ENCODE measurements around the gene ADAT3.

The ADAT3 gene

GRCh38 chr19:1941146-1942077 is 36.2 kb downstream of the ADAT3 start, which contains the start of gene CSNK1G2:
CSNK1G2 (plus strand) TSS chr19:1941172; CDS start chr19:1969773, 28,601 bp downstream.
- ChIA-PET CTCF (interaction anchor here (0.9 kb wide), 1 partner anchor 11 kb away, joined by 3 read pairs; no protein-coding TSS in a partner anchor), POLR2A (interaction anchor here (0.6 to 0.7 kb wide), 5 partner anchors 44 to 375 kb away, joined by 3 to 7 read pairs (median 4); no protein-coding TSS in a partner anchor)
- Histone ChIP-seq H3K36me3 (ENCODE audit: control insufficient read depth in 2 of 2, insufficient read depth in 1 of 2, low read length in 2 of 2) (no peaks in the 10 kb centered on the region; a peak in 1 of 3 replicates), H3K27ac (ENCODE audit: extremely low read depth, low read depth, low read length) (peak within 1 kb of the TSS; percentile 90), H3K9me3 (ENCODE audit: control insufficient read depth, insufficient read depth, low read depth, low read length) (no peaks in the 10 kb centered on the region), H3K4me1 (ENCODE audit: control insufficient read depth, insufficient read depth, low read length) (peaks cover 3% of the 10 kb centered on the region), H3K4me3 (ENCODE audit: low read depth, low read length) (peak within 1 kb of the TSS; percentile 91)
- TF ChIP-seq GLIS1 (tag by site-specific recombination; IDR thresholded peaks at IDR 0.05): peak; percentile 66
- no peak for TF ChIP-seq TCF7L2 (IDR thresholded peaks at IDR 0.05; ENCODE audit: borderline replicate concordance, low read depth, low read length)
- TF ChIP-seq ZNF549 (tag by site-specific recombination; IDR thresholded peaks at IDR 0.05): no peak
- TF ChIP-seq ZNF555 (tag by site-specific recombination; conservative IDR thresholded peaks at IDR 0.05): no peak
- TF ChIP-seq ZSCAN16 (tag by site-specific recombination; IDR thresholded peaks at IDR 0.05): no peak
- TF ChIP-seq PRDM10 (tag by site-specific recombination; IDR thresholded peaks at IDR 0.05): peak; percentile 86
- TF ChIP-seq ZSCAN5A (tag by site-specific recombination; IDR thresholded peaks at IDR 0.05): no peak
- no peak for TF ChIP-seq MEIS1 (CRISPR knock-in tag; IDR thresholded peaks at IDR 0.05; ENCODE audit: borderline replicate concordance)
- 0 out of 2 replicates have a peak, but pooled peaks have one; percentile 18 for TF ChIP-seq ZNF391 (tag by site-specific recombination; IDR thresholded peaks at IDR 0.05; ENCODE audit: borderline replicate concordance, low read depth)
- TF ChIP-seq ZNF626 (tag by site-specific recombination; IDR thresholded peaks at IDR 0.05): no peak
- TF ChIP-seq ZFP37 (tag by site-specific recombination; IDR thresholded peaks at IDR 0.05): no peak
- TF ChIP-seq ZFP3 (tag by site-specific recombination; IDR thresholded peaks at IDR 0.05; ENCODE audit: low read depth): no peak
- TF ChIP-seq ZNF664 (tag by site-specific recombination; IDR thresholded peaks at IDR 0.05): no peak
- TF ChIP-seq ZFP41 (tag by site-specific recombination; IDR thresholded peaks at IDR 0.05; ENCODE audit: borderline replicate concordance): no peak
- TF ChIP-seq SCRT2 (tag by site-specific recombination; IDR thresholded peaks at IDR 0.05): peak; percentile 99
- no peak for TF ChIP-seq ATF2 (tag by site-specific recombination; IDR thresholded peaks at IDR 0.05; ENCODE audit: low read depth)
- no peak for TF ChIP-seq SETDB1 (IDR thresholded peaks at IDR 0.05; ENCODE audit: insufficient read length, low read length)
- TF ChIP-seq ZNF146 (tag by site-specific recombination; IDR thresholded peaks at IDR 0.05): 0 out of 2 replicates have a peak, but pooled peaks have one; percentile 3
- no peak for TF ChIP-seq ZNF48 (tag by site-specific recombination; IDR thresholded peaks at IDR 0.05)
- no peak for TF ChIP-seq ZBTB11 (tag by site-specific recombination; conservative IDR thresholded peaks at IDR 0.05; ENCODE audit: low read depth)
- TF ChIP-seq REST (tag by site-specific recombination; IDR thresholded peaks at IDR 0.05): no peak
- no peak for TF ChIP-seq ZNF140 (tag by site-specific recombination; IDR thresholded peaks at IDR 0.05)
- TF ChIP-seq MZF1 (tag by site-specific recombination; IDR thresholded peaks at IDR 0.05; ENCODE audit: borderline replicate concordance): no peak
